HG03196 (cell line): ENCODE data around the gene CARD9.
A peak's percentile ranks its signal among the peaks of the same experiment; 100 is the strongest.
"Not testable (repeated sequence)": the region's sequence is repeated elsewhere in the genome, so short reads cannot be mapped to it uniquely, and the experiment has no call there.

Experiments used
- ATAC-seq: cut with Tn5 transposase; IDR thresholded peaks from one replicate; pipeline ENCODE4 v1.9.1; 2021; ENCODE audit not compliant: unreplicated experiment

The CARD9 gene

GRCh38 chr9:136364942-136365774 lies 8.3 kb downstream of the CARD9 start:
- ATAC-seq, result no peak

DNA sequence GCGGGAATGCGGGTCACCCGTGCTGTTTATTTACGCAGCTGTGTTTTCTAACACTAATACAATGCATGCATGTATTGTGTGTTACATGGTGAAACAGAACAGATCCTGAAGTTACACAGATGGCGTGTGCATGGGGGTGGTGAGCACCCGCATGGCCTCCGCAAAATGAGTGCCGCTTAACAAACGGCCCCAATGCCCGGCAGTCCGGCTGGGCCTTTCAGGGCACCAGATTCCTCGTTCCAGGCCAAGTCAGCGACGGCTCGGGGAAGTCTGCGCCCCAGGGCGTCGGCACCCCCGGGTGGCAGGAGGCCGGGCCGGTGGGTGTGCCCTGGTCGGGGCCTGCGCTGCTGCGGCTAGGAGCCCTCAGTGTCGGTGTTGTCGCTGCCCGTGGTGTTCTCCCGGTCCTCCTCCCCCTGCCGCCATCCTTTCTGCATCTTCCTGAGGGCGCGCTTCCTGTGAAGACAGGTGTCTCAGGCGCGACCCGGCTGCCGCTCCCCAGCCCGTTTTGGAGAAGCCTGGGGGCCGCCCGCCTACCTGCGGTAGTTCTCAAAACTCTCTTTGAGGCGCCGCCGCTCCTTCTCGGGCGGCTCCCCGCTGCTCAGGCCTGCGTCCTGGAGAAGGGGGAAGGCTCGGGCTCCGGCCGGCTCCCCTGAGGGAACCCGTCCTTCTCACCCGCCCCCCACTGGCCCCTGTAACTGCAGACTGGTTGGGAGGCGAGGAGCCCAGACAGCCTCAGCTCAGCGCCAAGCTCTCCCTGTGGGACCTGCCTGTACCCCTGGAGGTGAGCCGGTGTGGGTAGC lies 9.3 kb downstream of the CARD9 start:
- no peak for ATAC-seq

- peak; percentile 67 for ATAC-seq
These were observed 10.1 kb downstream of the CARD9 start, which contains the start of gene DNLZ for GRCh38 chr9:136363106-136363948. TSS of gene DNLZ (minus strand) at chr9:136363744. CDS start at chr9:136363714, 30 bp downstream.

GRCh38 chr9:136362450-136362784 lies 11.1 kb downstream of the CARD9 start:
- ATAC-seq, result no peak

GRCh38 chr9:136361754-136362449 lies 11.6 kb downstream of the CARD9 start:
- ATAC-seq, result no peak

DNA sequence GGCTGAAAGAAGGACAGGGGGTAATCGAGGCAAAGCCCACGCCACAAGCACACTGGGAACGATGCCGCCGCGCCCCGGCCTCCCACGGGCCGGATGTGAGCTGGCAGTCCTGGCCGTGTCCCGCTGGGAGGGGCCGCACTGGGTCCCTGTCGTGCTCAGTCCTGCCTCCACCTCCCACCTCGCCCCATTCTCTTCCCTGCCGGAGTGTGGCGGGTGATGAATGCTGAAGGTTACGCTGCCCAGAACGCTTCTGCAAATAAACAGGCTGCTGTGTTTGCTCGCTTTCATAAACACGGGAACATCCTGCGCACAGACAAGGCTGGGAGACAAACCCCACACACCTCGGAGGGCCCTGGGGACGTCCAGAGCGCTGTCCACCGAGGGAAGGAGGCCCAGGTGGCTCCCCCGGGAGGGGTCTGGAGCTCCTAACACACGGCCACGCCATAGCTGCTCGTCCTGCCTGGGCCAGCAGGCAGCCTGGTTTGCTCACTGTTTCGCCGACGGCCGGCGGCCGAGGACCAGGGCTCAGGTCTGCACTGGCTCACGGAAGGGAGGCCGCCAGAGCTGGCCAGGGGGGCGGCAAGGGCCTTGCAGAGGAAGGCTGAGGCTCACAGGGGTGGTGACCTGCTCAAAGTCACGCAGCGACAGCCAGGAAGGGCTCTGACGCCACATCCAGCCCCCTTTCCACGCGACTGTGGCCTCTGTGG lies 12.3 kb downstream of the CARD9 start:
- ATAC-seq, result no peak

- ATAC-seq, result no peak
These were observed 13.4 kb downstream of the CARD9 start for GRCh38 chr9:136359774-136360718.

DNA sequence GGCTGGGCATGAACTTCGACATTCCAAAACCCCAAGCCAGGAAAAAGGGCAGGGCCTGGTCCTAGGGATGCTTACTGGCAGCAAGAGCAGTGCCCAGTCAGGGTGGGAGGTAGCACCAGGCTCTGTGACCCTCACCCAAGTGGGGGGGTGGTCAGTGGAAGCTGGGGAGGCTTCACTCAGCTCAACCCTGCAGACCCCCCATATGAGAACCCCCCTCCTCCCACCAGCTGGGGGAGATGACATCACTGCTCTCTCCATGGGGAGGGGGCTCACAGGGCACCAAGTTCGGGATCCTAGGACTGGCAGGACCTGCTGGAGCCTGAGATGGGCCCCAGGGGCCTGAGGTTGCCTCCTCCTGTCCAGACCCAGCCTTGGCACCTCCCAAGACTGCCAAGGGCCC lies 14.6 kb downstream of the CARD9 start:
- no peak for ATAC-seq

- ATAC-seq, result no peak
These were observed 15.5 kb downstream of the CARD9 start for GRCh38 chr9:136358016-136358415.

GRCh38 chr9:136357202-136357725 lies 16.2 kb downstream of the CARD9 start:
- no peak for ATAC-seq

DNA sequence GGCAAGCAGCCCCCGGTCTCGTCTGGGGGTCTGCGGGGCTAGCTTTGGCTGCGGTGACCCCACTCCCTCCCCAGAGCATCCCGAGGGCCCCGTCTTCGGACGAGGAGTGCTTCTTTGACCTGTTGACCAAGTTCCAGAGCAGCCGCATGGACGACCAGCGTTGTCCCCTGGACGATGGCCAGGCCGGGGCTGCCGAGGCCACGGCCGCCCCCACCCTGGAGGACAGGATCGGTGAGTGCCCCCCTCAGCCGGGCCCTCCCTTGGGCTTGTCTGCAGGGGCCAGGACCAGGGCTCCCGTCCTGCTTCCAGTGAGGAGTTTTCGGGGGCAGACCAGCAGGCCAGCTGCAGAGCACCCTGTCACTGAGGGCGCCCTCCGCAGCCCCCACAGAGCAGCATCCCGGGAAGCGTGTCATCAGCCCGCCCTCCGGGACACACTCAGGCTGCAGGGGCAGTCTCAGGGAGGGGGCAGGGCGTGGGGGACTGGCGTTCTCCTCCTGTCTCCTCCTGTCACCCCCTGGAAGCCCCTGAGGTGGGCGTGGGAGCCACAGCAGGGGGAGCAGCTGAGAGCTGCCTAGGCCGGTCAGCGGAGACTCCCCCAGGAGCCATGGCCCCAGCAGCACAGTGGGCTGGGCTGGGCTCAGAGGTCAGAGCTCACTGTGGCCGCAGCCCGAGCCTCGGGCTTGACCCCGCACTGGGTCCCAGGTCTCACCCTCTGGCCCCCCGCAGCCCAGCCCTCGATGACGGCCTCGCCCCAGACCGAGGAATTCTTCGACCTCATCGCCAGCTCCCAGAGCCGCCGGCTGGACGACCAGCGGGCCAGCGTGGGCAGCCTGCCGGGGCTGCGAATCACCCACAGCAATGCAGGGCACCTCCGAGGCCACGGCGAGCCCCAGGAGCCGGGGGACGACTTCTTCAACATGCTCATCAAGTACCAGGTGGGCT lies 17.6 kb downstream of the CARD9 start:
- no peak for ATAC-seq

DNA sequence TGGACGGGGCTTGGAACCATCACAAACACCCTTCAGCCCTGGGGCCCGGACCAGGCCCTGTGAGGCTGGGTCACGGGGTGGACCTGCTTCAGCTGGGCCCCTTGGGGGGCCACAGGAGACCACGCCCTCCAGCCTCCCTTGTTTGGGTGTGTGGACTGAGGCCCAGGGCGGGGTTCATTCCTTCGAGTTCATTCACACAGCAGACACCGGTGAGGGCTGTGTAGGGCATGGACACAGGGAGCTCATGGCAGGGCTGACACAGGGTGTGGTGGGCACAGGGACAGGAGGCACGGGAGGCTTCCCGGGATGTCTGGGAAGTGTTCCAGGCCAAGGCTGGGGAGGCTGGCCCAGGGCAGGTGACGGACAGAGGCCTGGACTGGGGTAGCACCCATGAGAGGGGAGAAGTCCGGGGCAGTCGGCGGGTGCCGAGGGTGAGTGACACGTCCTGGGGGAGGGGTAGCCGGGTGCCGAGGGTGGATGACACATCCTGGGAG lies 18.8 kb downstream of the CARD9 start:
- no peak for ATAC-seq

DNA sequence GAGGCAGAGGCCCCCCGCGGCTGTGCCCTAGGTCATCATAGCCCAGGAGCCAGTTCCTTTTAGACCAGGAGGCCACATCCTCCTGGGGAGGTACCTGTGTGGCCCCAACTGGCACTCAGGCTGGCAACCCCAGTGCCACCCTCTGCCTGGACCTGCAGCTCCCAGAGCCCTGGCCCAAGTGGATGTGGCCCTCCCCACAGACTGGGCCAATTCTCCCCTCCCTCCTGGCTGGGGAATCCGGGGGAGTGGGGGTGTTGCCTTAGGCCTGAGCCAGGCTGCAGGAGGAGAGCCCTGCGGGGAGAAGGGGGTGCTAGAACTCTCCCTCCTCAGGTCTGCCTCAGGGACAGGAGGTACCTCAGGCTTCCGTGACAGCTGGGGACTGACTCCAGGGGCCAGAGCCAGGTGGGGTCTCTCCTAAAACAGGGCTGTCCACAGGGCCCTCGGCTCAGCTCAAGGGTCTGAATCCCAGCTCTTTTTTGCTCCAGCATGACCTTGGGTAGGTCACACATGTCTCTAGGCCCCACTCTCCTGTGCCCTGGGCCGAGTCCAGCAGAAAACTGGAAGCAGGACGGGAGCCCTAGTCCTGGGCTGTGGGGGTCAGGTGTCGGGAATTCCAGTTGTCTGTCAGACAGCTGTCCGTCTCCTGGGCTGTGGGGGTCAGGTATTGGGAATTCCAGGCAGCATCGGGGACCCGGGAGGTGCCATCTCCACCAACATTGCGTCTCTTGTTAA lies 19.5 kb downstream of the CARD9 start:
- no peak for ATAC-seq

GRCh38 chr9:136353088-136353487 lies 20.4 kb downstream of the CARD9 start:
- ATAC-seq, result no peak

DNA sequence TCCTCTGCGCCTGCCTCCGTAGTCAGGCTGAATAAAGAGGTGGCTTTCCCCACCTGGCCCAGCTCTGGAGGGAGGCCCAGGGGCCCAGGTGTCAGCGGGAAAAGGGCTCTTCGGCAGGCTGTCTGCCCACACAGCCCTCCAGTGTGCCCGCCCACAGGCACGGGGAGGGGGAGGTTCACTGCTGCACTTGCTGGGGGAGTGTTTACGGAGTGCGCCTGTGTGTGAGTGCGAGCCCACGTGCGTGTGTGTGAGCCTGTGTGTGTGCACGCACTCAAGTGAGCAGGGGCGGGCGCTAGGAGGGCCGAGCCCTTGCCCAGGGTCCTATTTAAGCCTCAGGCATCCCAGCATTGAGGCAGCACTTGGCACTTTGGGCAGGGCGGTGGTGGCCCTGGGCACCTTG lies 20.8 kb downstream of the CARD9 start:
- ATAC-seq, result no peak

DNA sequence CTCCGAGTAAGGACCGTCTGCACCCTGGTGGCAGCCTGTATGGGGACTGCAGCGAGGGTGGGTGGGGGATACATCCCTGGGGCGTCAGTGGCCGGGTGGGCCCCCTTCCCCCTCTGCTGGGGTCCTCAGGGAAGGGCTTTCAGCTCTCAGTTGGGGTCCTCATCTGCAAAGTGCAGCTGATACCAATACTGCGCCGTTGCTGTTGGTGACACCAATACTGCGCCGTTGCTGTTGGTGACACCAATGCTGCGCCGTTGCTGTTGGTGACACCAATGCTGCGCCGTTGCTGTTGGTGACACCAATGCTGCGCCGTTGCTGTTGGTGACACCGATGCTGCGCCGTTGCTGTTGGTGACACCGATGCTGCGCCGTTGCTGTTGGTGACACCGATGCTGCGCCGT lies 21.6 kb downstream of the CARD9 start:
- not testable (repeated sequence) for ATAC-seq
